GM10266 (cell line): ENCODE measurements around the gene SEC31A.

Experiments used
- DNase-seq: peaks from one replicate; pipeline ENCODE4 v3.0.0; 2012; ENCODE audit errors: extremely low spot score
- CTCF ChIP-seq: IDR thresholded peaks from 2 replicates; pipeline ENCODE4 v1.5.1; 2012; ENCODE audit warnings: mild to moderate bottlenecking, low read depth; ENCODE audit not compliant: control insufficient read depth, insufficient read depth; ENCODE audit errors: missing control alignments

The SEC31A gene

GRCh38 chr4:82901183-82901718 lies 10.3 kb upstream of the SEC31A start:
- no peak for DNase-seq
- no peak for TF ChIP-seq CTCF

- DNase-seq = peak; percentile 94
- no peak for TF ChIP-seq CTCF
Measured at GRCh38 chr4:82900411-82901182, 9.6 kb upstream of the SEC31A start, which contains the start of gene THAP9. Gene THAP9 (plus strand): TSS chr4:82900735. CDS start chr4:82900803, 68 bp downstream.

GRCh38 chr4:82900066-82900410 lies 9.1 kb upstream of the SEC31A start:
- no peak for TF ChIP-seq CTCF
- DNase-seq = peak; percentile 21

- DNase-seq = peak; percentile 16
- no peak for TF ChIP-seq CTCF
Measured at GRCh38 chr4:82899374-82900065, 8.6 kb upstream of the SEC31A start.

GRCh38 chr4:82898322-82899243 lies 7.6 kb upstream of the SEC31A start:
- DNase-seq = no peak
- peak; percentile 26 for TF ChIP-seq CTCF

- TF ChIP-seq CTCF = no peak
- DNase-seq = no peak
Measured at GRCh38 chr4:82896755-82897154, 5.8 kb upstream of the SEC31A start.
